CD4-positive, alpha-beta T cell (primary cell): ENCODE results near the gene RNF213. TPM values are rescaled to one million over a fixed set of nuclear protein-coding genes. Genes with fewer than 3 reads are reported as not detected.

ENCODE experiments used
- ATAC-seq: fragments of 200-7000 bp; cut with Tn5 transposase; one replicate; pipeline ENCODE4 v1.10.0; 2022; ENCODE audit warnings: mild to moderate bottlenecking; ENCODE audit not compliant: poor library complexity
- CTCF ChIA-PET: fragments of 350-600 bp; sonication (Branson Sonifier 250); formaldehyde crosslinking; loops from one replicate; lab custom pipeline; 2021; ENCODE audit warnings: antibody characterized with exemption, inconsistent platforms; lab: Charles Lee
- POLR2A ChIA-PET: fragments of 350-600 bp; sonication (Branson Sonifier 250); formaldehyde crosslinking; loops from one replicate; lab custom pipeline; 2021; ENCODE audit warnings: antibody characterized with exemption, inconsistent platforms; lab: Charles Lee
- DNase-seq, 14 experiments: peaks; one replicate each; pipeline ENCODE4 v3.0.0-alpha.2; 2013 to 2020; ENCODE audit warnings: mixed read lengths in 2 of 14
- H3K27ac ChIP-seq, 2 donors: one replicate each; pipeline versions ENCODE4 v1.5.1 to v1.7.0; 2013; ENCODE audit warnings: low read length in 2 of 2, low read depth in 1 of 2, mild to moderate bottlenecking in 1 of 2
- H3K27me3 ChIP-seq, 2 experiments: 1 replicate in 1 of 2; 2 replicates in 1 of 2; pipeline versions ENCODE4 v1.6.1 to v1.7.0; 2013; ENCODE audit warnings: low read length in 2 of 2, control low read depth in 1 of 2, mild to moderate bottlenecking in 1 of 2, moderate library complexity in 1 of 2; ENCODE audit not compliant: insufficient read depth in 2 of 2, control insufficient read depth in 1 of 2
- H3K36me3 ChIP-seq: one replicate; pipeline ENCODE4 v1.6.1; 2013; ENCODE audit warnings: low read length, control low read depth; ENCODE audit not compliant: insufficient read depth
- H3K4me1 ChIP-seq: one replicate; pipeline ENCODE4 v1.6.1; 2013; ENCODE audit warnings: low read length, control low read depth; ENCODE audit not compliant: insufficient read depth
- H3K4me3 ChIP-seq: one replicate; pipeline ENCODE4 v1.5.1; 2013; ENCODE audit warnings: mild to moderate bottlenecking, low read length, moderate library complexity
- H3K9me3 ChIP-seq, 2 experiments: 1 replicate in 1 of 2; 2 replicates in 1 of 2; pipeline versions ENCODE4 v1.6.1 to v1.7.0; 2013; ENCODE audit warnings: low read length in 2 of 2, mild to moderate bottlenecking in 2 of 2, control low read depth in 1 of 2, moderate library complexity in 1 of 2; ENCODE audit not compliant: control insufficient read depth in 1 of 2, insufficient read depth in 1 of 2
- H3K27ac Mint-ChIP-seq: one replicate; pipeline ENCODE4 v1.8.0; 2020; ENCODE audit warnings: mixed read lengths
- H3K27me3 Mint-ChIP-seq: one replicate; pipeline ENCODE4 v1.8.0; 2021; ENCODE audit warnings: mixed read lengths
- H3K36me3 Mint-ChIP-seq: one replicate; pipeline ENCODE4 v1.8.0; 2021; ENCODE audit warnings: low read depth, mixed read lengths
- H3K4me1 Mint-ChIP-seq: one replicate; pipeline ENCODE4 v1.8.0; 2021; ENCODE audit warnings: low read depth, mixed read lengths
- H3K4me3 Mint-ChIP-seq: one replicate; pipeline ENCODE4 v1.8.0; 2020; ENCODE audit warnings: mild to moderate bottlenecking, mixed read lengths
- H3K9me3 Mint-ChIP-seq: one replicate; pipeline ENCODE4 v1.8.0; 2020; ENCODE audit warnings: mixed read lengths
- intact Hi-C, 2 experiments: fragments of 100-400 bp; cut with DNase I in 1 of 2; cut with micrococcal nuclease in 1 of 2; formaldehyde crosslinking; loops; one replicate each; pipeline versions ENCODE4 v1.15.1 to v1.9.0; 2023 to 2025; cut with DNase I, micrococcal nuclease
- total RNA-seq, 174 experiments: library from RNA in 2 of 174; stranded (reverse) in 2 of 174; gene quantifications; one replicate each; pipeline ENCODE4 v1.2.3 and lab custom pipeline; 2021 to 2026
- TF ChIP-seq, protein P1 (sequence below): fragments of 200-600 bp; IDR thresholded peaks from one replicate; pipeline ENCODE4 v1.8.0; 2022; ENCODE audit warnings: antibody characterized with exemption, mild to moderate bottlenecking

RNF213 gene
- total RNA-seq, 2 experiments from 2014 or later: 290 to 312 TPM

DNA sequence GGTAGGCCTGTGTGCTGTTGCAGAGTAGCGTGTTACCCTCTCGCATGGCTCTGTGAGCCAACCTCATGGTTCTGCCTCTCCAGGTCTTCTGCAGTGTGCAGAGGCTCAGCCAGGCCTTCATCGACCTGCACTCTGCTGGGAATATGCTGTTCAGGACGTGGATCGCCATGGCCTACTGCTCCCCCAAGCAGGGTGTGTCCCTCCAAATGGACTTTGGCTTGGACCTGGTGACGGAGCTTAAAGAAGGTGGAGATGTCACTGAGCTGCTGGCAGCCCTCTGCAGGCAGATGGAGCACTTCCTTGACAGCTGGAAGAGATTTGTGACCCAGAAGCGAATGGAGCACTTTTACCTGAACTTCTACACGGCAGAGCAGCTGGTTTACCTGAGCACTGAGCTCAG, 78.5 kb downstream of the RNF213 start:
- DNase-seq: no peak
- Histone ChIP-seq H3K9me3 (no peaks in the 10 kb centered on the region), H3K36me3 (peaks cover 93% of the 10 kb centered on the region), H3K27ac (no peak overlapping the region), H3K4me1 (no peaks in the 10 kb centered on the region), H3K4me3 (no peak overlapping the region), H3K27me3 (no peaks in the 10 kb centered on the region)
- intact Hi-C loops: no loop called here
- Mint-ChIP-seq H3K4me3 (no peak overlapping the region), H3K36me3 (peaks cover 78% of the 10 kb centered on the region), H3K27me3 (no peaks in the 10 kb centered on the region), H3K27ac (no peak overlapping the region), H3K4me1 (no peaks in the 10 kb centered on the region), H3K9me3 (no peaks in the 10 kb centered on the region)
- CTCF ChIA-PET: no interaction called here
- TF ChIP-seq, protein P1, sequence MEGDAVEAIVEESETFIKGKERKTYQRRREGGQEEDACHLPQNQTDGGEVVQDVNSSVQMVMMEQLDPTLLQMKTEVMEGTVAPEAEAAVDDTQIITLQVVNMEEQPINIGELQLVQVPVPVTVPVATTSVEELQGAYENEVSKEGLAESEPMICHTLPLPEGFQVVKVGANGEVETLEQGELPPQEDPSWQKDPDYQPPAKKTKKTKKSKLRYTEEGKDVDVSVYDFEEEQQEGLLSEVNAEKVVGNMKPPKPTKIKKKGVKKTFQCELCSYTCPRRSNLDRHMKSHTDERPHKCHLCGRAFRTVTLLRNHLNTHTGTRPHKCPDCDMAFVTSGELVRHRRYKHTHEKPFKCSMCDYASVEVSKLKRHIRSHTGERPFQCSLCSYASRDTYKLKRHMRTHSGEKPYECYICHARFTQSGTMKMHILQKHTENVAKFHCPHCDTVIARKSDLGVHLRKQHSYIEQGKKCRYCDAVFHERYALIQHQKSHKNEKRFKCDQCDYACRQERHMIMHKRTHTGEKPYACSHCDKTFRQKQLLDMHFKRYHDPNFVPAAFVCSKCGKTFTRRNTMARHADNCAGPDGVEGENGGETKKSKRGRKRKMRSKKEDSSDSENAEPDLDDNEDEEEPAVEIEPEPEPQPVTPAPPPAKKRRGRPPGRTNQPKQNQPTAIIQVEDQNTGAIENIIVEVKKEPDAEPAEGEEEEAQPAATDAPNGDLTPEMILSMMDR: no peak
- POLR2A ChIA-PET: no interaction called here
- ATAC-seq: no peak

GRCh38 chr17:80339731-80340456, 79.2 kb downstream of the RNF213 start:
- H3K27ac ChIP-seq: no peak overlapping the region
- POLR2A ChIA-PET: no interaction called here
- ATAC-seq (no peak), DNase-seq (no peak)
- Mint-ChIP-seq H3K4me1 (no peaks in the 10 kb centered on the region), H3K4me3 (no peak overlapping the region), H3K27ac (no peak overlapping the region), H3K27me3 (no peaks in the 10 kb centered on the region), H3K9me3 (no peaks in the 10 kb centered on the region), H3K36me3 (peaks cover 81% of the 10 kb centered on the region)
- intact Hi-C loops: no loop called here
- H3K27me3 ChIP-seq: no peaks in the 10 kb centered on the region
- TF ChIP-seq, protein P1: no peak
- H3K9me3 ChIP-seq: no peaks in the 10 kb centered on the region
- no peaks in the 10 kb centered on the region for H3K4me1 ChIP-seq
- H3K4me3 ChIP-seq: no peak overlapping the region
- CTCF ChIA-PET: no interaction called here
- H3K36me3 ChIP-seq: peaks cover 97% of the 10 kb centered on the region

DNA sequence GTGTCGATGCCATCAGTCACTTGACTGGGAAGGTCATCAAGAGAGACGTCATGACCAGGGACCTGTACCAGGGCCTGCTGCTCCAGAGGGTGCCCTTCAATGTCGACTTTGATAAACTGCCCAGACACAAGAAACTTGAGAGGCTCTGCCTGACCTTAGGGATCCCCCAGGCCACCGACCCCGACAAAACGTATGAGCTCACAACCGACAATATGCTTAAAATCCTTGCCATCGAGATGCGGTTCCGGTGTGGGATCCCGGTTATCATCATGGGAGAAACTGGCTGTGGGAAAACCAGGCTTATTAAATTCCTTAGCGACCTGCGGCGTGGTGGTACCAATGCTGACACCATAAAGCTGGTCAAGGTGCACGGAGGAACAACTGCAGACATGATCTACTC, 84.7 kb downstream of the RNF213 start:
- intact Hi-C loops: no loop called here
- peaks cover 89% of the 10 kb centered on the region for H3K36me3 Mint-ChIP-seq
- POLR2A ChIA-PET: no interaction called here
- no peak overlapping the region for H3K27ac Mint-ChIP-seq
- H3K4me1 Mint-ChIP-seq: no peaks in the 10 kb centered on the region
- no peaks in the 10 kb centered on the region for H3K27me3 Mint-ChIP-seq
- Histone ChIP-seq H3K4me3 (no peak overlapping the region), H3K4me1 (no peaks in the 10 kb centered on the region), H3K36me3 (peaks cover 98% of the 10 kb centered on the region), H3K27ac (no peak overlapping the region), H3K27me3 (no peaks in the 10 kb centered on the region), H3K9me3 (peaks cover 0 to 3% of the 10 kb centered on the region in 2 experiments)
- no peaks in the 10 kb centered on the region for H3K9me3 Mint-ChIP-seq
- CTCF ChIA-PET: no interaction called here
- peak in 1 of 14 experiments; percentile 29 for DNase-seq
- no peak overlapping the region for H3K4me3 Mint-ChIP-seq
- ATAC-seq: no peak
- TF ChIP-seq, protein P1: no peak
